HepG2 (cell line): ENCODE measurements around the gene RHCE. TPM values are rescaled to one million over a fixed set of nuclear protein-coding genes. Genes with fewer than 3 reads are reported as not detected.
"Not testable (repeated sequence)": the region's sequence is repeated elsewhere in the genome, so short reads cannot be mapped to it uniquely, and the experiment has no call there.

Source experiments
- ATAC-seq: fragments of 200-7000 bp; cut with Tn5 transposase; 3 replicates; pipeline ENCODE4 v1.9.1; 2020; ENCODE audit warnings: mild to moderate bottlenecking, moderate library complexity
- BruUV-seq: library from RNA; stranded (reverse); fragments of 400-500 nt; replicated peaks from 2 replicates; lab custom pipeline; 2021; lab: Mats Ljungman, UMichigan
- CTCF ChIA-PET: fragments of 300-600 bp; formaldehyde crosslinking; extraction: SDS; loops from one replicate; lab custom pipeline; 2021; ENCODE audit warnings: low total read pairs, inconsistent platforms, low intra/inter-chr PET ratio; lab: Yijun Ruan, JAX
- POLR2A ChIA-PET: fragments of 350-600 bp; sonication (Branson Sonifier 250); formaldehyde crosslinking; loops from one replicate; lab custom pipeline; 2020; ENCODE audit warnings: antibody characterized with exemption, inconsistent platforms; lab: Yijun Ruan, JAX
- DNase-seq: peaks from one replicate; pipeline ENCODE4 v3.0.0-alpha.2; 2015; ENCODE audit warnings: low spot score
- FAIRE-seq: peaks from 3 replicates; lab custom pipeline; 2011; peaks lifted over from hg19 to GRCh38; lab: Jason Lieb, UNC
- H2AFZ ChIP-seq: one replicate; pipeline ENCODE4 v1.6.1; 2011; ENCODE audit warnings: low read length, inconsistent platforms
- H3K27ac ChIP-seq: fragments of 300-600 bp; 3 replicates; pipeline ENCODE4 v1.8.0; 2011; ENCODE audit warnings: mixed run types, mild to moderate bottlenecking, mixed read lengths, low read length, inconsistent platforms; ENCODE audit not compliant: insufficient read depth; ENCODE audit errors: extremely low read length
- H3K27me3 ChIP-seq, 2 experiments: fragments of 200-600 bp in 1 of 2; 2 replicates in 1 of 2; 3 replicates in 1 of 2; pipeline versions ENCODE4 v1.6.0 to v1.8.0; 2011; ENCODE audit warnings: low read length in 2 of 2, mild to moderate bottlenecking in 2 of 2, moderate library complexity in 2 of 2, inconsistent platforms in 1 of 2; ENCODE audit not compliant: insufficient read depth in 2 of 2, control insufficient read depth in 1 of 2
- H3K36me3 ChIP-seq, 2 experiments: fragments of 200-600 bp in 1 of 2; replicated peaks in 1 of 2; 2 replicates in 1 of 2; 3 replicates in 1 of 2; pipeline versions ENCODE4 v1.5.1 to v1.8.0; 2011; ENCODE audit warnings: low read length in 2 of 2, inconsistent platforms in 1 of 2; ENCODE audit not compliant: insufficient read depth in 2 of 2, control insufficient read depth in 1 of 2
- H3K4me1 ChIP-seq: 2 replicates; pipeline ENCODE4 v1.5.1; 2012; ENCODE audit warnings: low read length, inconsistent platforms; ENCODE audit not compliant: insufficient read depth
- H3K4me2 ChIP-seq: 2 replicates; pipeline ENCODE4 v1.6.0; 2011; ENCODE audit warnings: low read depth, low read length, inconsistent platforms
- H3K4me3 ChIP-seq, 3 experiments: fragments of 200-600 bp in 1 of 3; sonication (generic), shearing (Covaris generic) in 1 of 3; replicated peaks in 1 of 3; 2 replicates each; pipeline ENCODE4 v1.5.1; 2011 to 2016; ENCODE audit warnings: low read length in 3 of 3, inconsistent platforms in 2 of 3, low read depth in 2 of 3, mild to moderate bottlenecking in 2 of 3, control low read depth in 1 of 3, mixed read lengths in 1 of 3; ENCODE audit not compliant: insufficient read depth in 1 of 3
- H3K79me2 ChIP-seq: one replicate; pipeline ENCODE4 v1.6.1; 2011; ENCODE audit warnings: low read length, inconsistent platforms; ENCODE audit not compliant: insufficient read depth
- H3K9ac ChIP-seq: 2 replicates; pipeline ENCODE4 v1.6.0; 2011; ENCODE audit warnings: mild to moderate bottlenecking, low read depth, low read length, inconsistent platforms; ENCODE audit not compliant: insufficient read depth
- H3K9me3 ChIP-seq: 2 replicates; pipeline ENCODE4 v1.5.1; 2012; ENCODE audit warnings: mild to moderate bottlenecking, low read length
- H4K20me1 ChIP-seq: 2 replicates; pipeline ENCODE4 v1.6.0; 2011; ENCODE audit warnings: inconsistent platforms, mild to moderate bottlenecking, low read length, moderate library complexity; ENCODE audit not compliant: insufficient read depth
- ELF3 ChIP-seq: IDR thresholded peaks from 2 replicates; pipeline ENCODE4 v1.6.1; 2016; ENCODE audit warnings: missing genetic modification reagents, missing compliant biosample characterization
- FOXJ3 ChIP-seq: sonication (generic); formaldehyde crosslinking; IDR thresholded peaks from 2 replicates; pipeline ENCODE4 v1.4.0; 2020; ENCODE audit warnings: missing genetic modification reagents, mild to moderate bottlenecking, borderline replicate concordance
- ISL2 ChIP-seq: sonication (generic); formaldehyde crosslinking; IDR thresholded peaks from 2 replicates; pipeline ENCODE4 v1.5.0; 2020; ENCODE audit warnings: missing genetic modification reagents
- KDM2A ChIP-seq: sonication (generic); formaldehyde crosslinking; IDR thresholded peaks from 2 replicates; pipeline ENCODE4 v1.4.0; 2020; ENCODE audit warnings: low read depth, missing genetic modification reagents, borderline replicate concordance
- SAP130 ChIP-seq: IDR thresholded peaks from 2 replicates; pipeline ENCODE4 v1.6.1; 2016; ENCODE audit warnings: low read depth
- YEATS4 ChIP-seq: sonication (generic); formaldehyde crosslinking; IDR thresholded peaks from 2 replicates; pipeline ENCODE4 v1.4.0; 2020; ENCODE audit warnings: missing genetic modification reagents, borderline replicate concordance
- ZFP90 ChIP-seq: sonication (generic); formaldehyde crosslinking; IDR thresholded peaks from 2 replicates; pipeline ENCODE4 v1.8.0; 2022; ENCODE audit warnings: missing genetic modification reagents, mild to moderate bottlenecking, inconsistent platforms, borderline replicate concordance
- ZNF580 ChIP-seq: IDR thresholded peaks from 2 replicates; pipeline ENCODE4 v1.6.1; 2016; ENCODE audit warnings: low read depth, borderline replicate concordance
- WGBS: methylation state at CpG from one replicate; pipeline ENCODE4 v1.1.6; 2017; ENCODE audit warnings: low lambda C conversion rate; 5-methylcytosine and 5-hydroxymethylcytosine counted together
- in situ Hi-C: cut with HindIII; loops from 2 replicates; pipeline ENCODE4 v1.10.0; 2017; ENCODE audit warnings: low pct_unique_long_range_greater_than_20kb; ENCODE audit not compliant: extremely low pct_ligation_motif_present
- intact Hi-C: fragments of 100-400 bp; cut with micrococcal nuclease; formaldehyde crosslinking; loops from one replicate; pipeline ENCODE4 v1.10.0; 2022; ENCODE audit not compliant: unreplicated experiment
- polyA plus RNA-seq, 8 experiments: library from polyadenylated mRNA; depleted of rRNA in 3 of 8; stranded (reverse) in 7 of 8; unstranded in 1 of 8; fragments of >200 nt; fragmentation: Illumina TruSeq in 4 of 8; extraction: Trizol in 4 of 8; gene quantifications; 2 replicates each; pipeline versions ENCODE4 v1.2.1 to v1.2.3, GENCODE V29; 2011 to 2016; ENCODE audit warnings: low read depth in 4 of 8, missing spikeins in 1 of 8, mixed read lengths in 1 of 8; ENCODE audit not compliant: insufficient read depth in 1 of 8
- total RNA-seq, 5 experiments: library from RNA; depleted of rRNA; stranded (reverse); fragments of >200 nt; fragmentation: Illumina TruSeq; extraction: Trizol; gene quantifications; 2 replicates each; pipeline ENCODE4 v1.2.3, GENCODE V29; 2016; ENCODE audit warnings: low read depth in 1 of 5

The RHCE gene
- total and polyA plus RNA-seq, 2 of the 13 experiments (the other 11 are each of a cell fraction or from before 2014, with no cell fraction given), result 0.30 TPM; not detected in 1

DNA sequence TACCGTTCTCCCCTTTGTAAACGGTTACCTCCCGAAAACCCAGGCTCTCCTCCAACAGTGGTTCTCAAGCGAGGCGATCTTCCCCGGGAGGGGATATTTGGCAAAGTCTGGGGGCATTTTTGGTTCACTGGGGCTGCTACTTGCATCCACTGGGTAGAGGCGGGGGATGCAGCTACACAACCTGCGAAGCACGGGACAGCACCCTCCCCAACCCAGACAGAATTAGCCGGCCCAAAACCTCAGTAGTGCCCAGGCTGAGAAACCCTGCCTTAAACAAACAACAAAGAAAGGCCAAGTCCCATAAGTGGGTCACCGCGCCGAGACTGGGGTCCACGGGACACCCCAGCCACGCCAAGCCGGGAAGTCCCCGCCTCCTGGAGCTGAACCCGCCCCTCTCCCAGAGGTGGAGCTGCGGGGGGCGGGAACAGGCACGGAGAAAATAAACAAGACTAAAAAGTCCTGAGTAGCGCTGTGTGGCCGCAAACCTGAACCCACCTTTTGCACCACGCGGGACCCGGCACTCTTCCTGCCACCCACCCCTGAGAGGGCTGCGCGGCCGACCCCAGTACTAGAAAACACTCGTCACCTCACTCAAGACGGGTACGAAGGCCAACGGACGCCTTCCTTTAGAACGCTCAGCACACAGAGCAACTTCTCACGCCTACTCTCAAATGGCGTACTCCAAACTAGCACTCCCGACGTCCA lies 83.0 kb downstream of the RHCE start:
- WGBS, result no CpG with 5 or more reads among the region's 39 CpGs
- Histone ChIP-seq H3K9ac (peak overlapping the region; percentile 92), H3K4me3 (peak overlapping the region; percentile 78 to 99 (median 99); a peak in 5 of 6 replicates), H3K4me1 (peaks cover 10% of the 10 kb centered on the region), H3K27ac (peak overlapping the region; percentile 90), H3K79me2 (peaks cover 35% of the 10 kb centered on the region), H3K4me2 (peak overlapping the region; percentile 51)
- FAIRE-seq, DNase-seq, H3K27me3 ChIP-seq, BruUV-seq, H3K36me3 ChIP-seq, H3K9me3 ChIP-seq, CTCF ChIA-PET, H2AFZ ChIP-seq, H4K20me1 ChIP-seq, in situ Hi-C loops: not testable (repeated sequence)
- intact Hi-C loops, result loop anchor here (5.0 kb wide), 1 partner anchor 90 kb away; the partner anchor contains the start of gene RSRP1
- TF ChIP-seq ELF3, result peak; percentile 6; the same call in 1 of the 2 replicates
- peak; percentile 51; the same call in 1 of the 2 replicates for TF ChIP-seq SAP130 (CRISPR knock-in tag)
- TF ChIP-seq KDM2A, result 0 out of 2 replicates have a peak, but pooled peaks have one; percentile 7
- peak; percentile 64 for TF ChIP-seq YEATS4
- peak; percentile 12; the same call in 1 of the 2 replicates for TF ChIP-seq ZFP90 (CRISPR knock-in tag)
- 0 out of 2 replicates have a peak, but pooled peaks have one; percentile 21 for TF ChIP-seq FOXJ3 (CRISPR knock-in tag)
- 0 out of 2 replicates have a peak, but pooled peaks have one; percentile 10 for TF ChIP-seq ZNF580
- 0 out of 2 replicates have a peak, but pooled peaks have one; percentile 4 for TF ChIP-seq ISL2 (CRISPR knock-in tag)
- peak; percentile 80 for ATAC-seq
- POLR2A ChIA-PET, result interaction anchor here (0.8 kb wide), 1 partner anchor 90 kb away, joined by 4 read pairs; the partner anchor contains the start of gene RSRP1
